ENCODE results near the gene ATG5.
"Not testable (repeated sequence)": the region's sequence is repeated elsewhere in the genome, so short reads cannot be mapped to it uniquely, and the experiment has no call there.

ATG5 gene

DNA sequence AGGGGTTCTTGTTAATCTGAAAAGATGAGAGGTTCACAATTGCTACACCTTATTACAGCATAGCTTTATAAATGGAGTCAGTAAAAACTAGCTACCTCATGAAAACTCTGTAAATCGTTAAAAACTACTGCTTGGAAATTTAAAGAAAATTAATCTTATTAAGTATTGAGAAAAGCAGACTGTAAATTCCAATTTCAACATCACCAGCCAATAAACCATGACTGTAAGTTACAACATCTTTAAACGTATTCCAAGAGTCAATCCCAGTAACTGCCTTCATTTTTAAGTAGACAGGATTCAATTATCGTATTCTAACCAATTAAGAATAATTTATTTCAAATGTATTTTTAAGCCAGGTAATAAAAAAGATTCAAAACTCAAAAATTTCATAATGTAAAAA lies 70.3 kb downstream of the ATG5 start:
- no peak for DNase-seq

GRCh38 chr6:106254636-106255035 lies 70.9 kb downstream of the ATG5 start:
- DNase-seq: no peak

GRCh38 chr6:106253731-106254130 lies 71.8 kb downstream of the ATG5 start:
- no peak for DNase-seq

- DNase-seq: no peak
Observed at GRCh38 chr6:106253172-106253571, 72.4 kb downstream of the ATG5 start.

DNA sequence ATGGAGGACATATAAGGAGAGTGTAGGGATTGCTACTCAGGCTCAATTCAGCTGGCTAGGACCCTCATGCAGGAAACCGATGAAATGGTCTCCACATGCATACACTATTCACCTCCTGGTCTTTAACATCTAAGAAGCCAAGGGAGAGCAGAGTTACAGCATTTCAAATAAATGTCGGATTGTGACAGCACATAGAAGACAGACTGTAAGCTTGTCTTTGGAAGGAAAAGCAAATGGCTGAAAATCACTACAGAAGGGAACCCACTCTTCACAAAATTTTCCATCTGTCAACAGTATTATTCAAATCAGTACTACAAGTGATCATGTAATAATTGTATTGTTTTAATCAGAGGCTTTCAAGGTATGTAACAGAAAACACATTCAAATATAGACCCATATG lies 72.9 kb downstream of the ATG5 start:
- no peak for DNase-seq

- not testable (repeated sequence) for DNase-seq
Observed at GRCh38 chr6:106251531-106252255, 73.9 kb downstream of the ATG5 start.

- no peak for DNase-seq
Observed at GRCh38 chr6:106250953-106251352, 74.6 kb downstream of the ATG5 start.

DNA sequence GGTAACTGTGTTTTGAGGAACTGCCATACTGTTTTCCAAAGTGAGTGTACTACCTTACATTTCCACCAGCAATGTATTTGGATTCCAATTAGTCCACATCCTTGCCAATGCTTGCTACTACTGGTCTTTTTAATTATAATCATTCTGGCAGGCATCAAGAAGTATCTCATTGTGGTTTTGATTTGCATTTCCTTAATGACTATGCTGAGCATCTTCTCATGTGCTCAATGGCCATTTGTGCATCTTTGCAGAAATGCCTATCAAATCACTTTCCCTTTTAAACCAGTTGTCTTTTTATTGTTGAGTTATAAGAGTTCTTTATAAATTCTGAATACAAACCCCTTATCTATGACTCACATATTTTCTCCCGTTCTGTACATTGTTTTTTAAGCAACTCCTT lies 75.9 kb downstream of the ATG5 start:
- no peak for DNase-seq

- DNase-seq: no peak
Observed at GRCh38 chr6:106247733-106248132, 77.8 kb downstream of the ATG5 start.

GRCh38 chr6:106247293-106247692 lies 78.3 kb downstream of the ATG5 start:
- DNase-seq: no peak

GRCh38 chr6:106244931-106245330 lies 80.6 kb downstream of the ATG5 start:
- no peak for DNase-seq

- no peak for DNase-seq
Observed at GRCh38 chr6:106244521-106244920, 81.0 kb downstream of the ATG5 start.

- no peak for DNase-seq
Observed at GRCh38 chr6:106243261-106243660, 82.3 kb downstream of the ATG5 start.

- DNase-seq: no peak
Observed at GRCh38 chr6:106241498-106241897, 84.1 kb downstream of the ATG5 start.

- no peak for DNase-seq
Observed at GRCh38 chr6:106237286-106237685, 88.3 kb downstream of the ATG5 start.

GRCh38 chr6:106229876-106230445 lies 95.6 kb downstream of the ATG5 start:
- not testable (repeated sequence) for DNase-seq

DNA sequence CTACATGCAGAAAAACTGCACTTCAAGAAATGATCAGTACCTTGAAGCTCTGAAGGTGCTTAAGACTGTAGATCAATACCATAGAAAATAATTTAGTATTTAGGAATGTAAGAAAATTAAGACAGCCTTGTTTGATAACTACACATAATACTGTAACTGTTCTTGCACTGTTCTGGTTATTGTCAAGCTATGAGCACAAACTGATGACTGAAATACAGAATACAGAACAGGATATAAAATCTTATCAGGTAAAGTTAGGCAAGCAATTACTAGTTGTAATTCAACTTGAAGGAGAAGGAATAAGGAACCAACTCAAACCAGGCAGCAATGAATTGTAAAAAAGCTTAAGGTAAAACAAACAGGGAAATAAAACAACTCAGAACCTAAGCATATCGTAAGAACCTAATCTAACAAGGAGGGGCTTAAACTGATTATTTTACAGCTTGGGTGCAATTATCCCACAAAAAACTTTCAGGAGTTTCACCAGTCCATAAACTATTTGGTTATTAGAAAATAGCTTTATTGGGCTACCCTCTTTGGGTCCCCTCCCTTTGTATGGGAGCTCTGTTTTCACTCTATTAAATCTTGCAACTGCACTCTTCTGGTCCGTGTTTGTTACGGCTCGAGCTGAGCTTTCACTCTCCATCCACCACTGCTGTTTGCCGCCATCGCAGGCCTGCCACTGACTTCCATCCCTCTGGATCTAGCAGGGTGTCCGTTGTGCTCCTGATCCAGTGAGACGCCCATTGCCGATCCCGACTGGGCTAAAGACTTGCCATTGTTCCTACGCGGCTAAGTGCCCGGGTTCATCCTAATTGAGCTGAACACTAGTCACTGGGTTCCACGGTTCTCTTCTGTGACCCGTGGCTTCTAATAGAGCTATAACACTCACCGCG lies 97.7 kb downstream of the ATG5 start:
- DNase-seq: no peak

DNA sequence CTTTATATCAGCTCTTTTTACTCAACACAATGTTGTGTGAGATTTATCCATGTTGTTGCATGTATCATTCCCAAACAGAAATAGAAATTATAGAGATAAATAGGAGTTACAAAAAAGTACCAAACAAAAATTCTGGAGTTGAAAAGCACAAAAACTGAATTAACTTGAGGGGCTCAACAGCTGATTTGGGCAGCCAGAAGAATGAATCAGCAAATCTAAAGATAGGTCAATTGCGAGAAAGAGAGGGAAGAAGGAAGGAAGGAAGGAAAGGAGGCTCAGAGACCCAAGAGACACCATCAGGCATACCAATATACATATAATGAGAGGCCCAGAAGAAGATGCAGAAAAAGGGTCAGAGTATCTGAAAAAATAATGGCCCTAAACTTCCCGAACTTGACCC lies 98.9 kb downstream of the ATG5 start:
- no peak for DNase-seq

GRCh38 chr6:106225581-106225980 lies 100.0 kb downstream of the ATG5 start:
- no peak for DNase-seq

- no peak for DNase-seq
Observed at GRCh38 chr6:106223300-106223930, 102.1 kb downstream of the ATG5 start.

DNA sequence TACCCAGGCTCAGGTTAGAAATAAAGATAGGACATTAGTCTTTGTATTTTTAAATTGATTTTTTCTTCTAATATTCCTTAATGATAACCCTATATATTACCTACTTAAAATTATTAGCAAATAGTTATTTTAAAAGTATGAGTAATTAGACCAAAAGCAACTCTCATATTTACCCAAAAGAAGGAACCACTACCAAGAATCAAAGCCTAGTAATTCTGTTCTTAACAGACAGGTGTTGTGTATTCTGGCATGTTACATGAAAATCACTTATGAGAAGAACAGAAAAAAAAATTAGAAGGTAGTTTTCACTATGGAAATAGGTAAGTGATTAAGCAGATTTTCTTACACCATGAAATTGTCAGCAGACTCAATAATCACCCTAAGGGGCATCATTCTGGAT lies 105.1 kb downstream of the ATG5 start:
- DNase-seq: no peak

DNA sequence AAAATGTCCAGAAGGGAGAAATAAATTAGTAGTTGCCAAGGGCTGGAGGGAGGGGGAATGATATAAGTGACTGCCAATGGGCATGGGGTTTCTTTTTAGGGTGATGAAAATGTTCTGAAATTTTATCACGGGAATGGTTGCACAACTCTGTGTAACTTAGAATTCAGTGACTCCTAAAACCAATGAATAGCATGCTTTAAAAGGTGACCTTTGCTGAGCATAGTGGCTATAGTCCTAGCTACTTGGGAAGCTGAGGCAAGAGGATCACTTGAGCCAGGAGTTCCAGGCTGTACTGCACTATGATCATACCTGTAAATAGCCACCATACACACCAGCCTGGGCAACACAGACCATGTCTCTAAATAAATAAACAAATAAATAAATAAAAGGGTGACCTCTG lies 109.0 kb downstream of the ATG5 start:
- DNase-seq: no peak

DNA sequence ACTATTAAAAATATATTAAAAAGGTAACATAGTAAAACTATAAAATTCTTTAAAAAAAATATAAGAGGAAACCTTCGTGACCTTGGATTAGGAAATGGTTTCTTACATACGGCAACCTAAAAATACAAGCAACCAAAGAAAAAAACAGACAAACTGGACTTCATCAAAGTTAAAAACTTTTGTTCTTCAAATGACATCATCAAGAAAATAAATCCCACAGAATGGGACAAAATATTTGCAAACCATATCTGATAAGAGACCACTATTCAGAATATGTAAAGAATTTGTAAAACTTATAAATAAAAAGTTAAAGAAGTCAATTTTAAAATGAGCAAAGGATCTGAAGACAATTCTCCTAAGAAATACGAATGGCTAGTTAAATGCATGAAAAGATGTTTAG lies 110.0 kb downstream of the ATG5 start:
- DNase-seq: no peak

Measured in 8988T (cell line).